Measurements from ENCODE around the gene ZBTB22.

Gene ZBTB22

DNA sequence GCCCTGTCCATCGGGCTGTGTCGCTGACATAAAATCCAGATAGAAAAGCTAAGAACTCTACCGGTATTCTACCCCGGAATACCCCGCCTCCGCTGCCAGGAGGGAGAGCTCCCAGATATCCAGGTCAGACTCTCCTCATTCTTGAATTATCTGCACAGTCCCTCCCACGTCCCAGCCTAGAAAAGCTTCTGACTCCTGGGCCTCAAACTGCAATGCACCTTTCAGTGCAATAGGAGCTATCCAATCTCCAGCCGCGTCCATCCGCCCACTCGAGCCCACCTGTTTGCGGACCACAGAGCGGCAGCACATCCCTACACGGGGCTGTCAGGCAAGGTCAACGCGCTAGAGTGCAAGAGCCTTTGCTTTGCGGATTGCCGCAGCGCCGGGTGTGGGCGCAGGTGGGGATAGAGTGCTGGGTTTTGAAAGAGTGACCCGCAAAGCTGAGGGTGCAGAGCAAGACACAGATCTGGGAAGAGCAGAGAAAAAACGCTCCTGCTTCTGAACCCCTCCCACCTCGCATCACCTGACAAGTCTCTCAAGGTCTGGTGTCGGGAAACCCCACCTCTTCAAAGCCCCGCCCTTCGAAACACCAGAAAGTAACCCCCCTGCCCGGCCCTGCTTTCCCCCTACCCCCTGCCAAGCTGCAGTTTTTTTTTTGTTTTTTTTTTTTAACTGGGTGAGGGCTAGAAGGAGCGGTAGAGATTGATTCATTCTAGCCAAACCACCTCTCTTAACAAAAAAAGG lies 5.0 kb downstream of the ZBTB22 start:
- peak overlapping the region; percentile 79 for H3K4me3 ChIP-seq (replicated peaks; ENCODE audit: low read depth, low read length)
- TF ChIP-seq, protein P1, sequence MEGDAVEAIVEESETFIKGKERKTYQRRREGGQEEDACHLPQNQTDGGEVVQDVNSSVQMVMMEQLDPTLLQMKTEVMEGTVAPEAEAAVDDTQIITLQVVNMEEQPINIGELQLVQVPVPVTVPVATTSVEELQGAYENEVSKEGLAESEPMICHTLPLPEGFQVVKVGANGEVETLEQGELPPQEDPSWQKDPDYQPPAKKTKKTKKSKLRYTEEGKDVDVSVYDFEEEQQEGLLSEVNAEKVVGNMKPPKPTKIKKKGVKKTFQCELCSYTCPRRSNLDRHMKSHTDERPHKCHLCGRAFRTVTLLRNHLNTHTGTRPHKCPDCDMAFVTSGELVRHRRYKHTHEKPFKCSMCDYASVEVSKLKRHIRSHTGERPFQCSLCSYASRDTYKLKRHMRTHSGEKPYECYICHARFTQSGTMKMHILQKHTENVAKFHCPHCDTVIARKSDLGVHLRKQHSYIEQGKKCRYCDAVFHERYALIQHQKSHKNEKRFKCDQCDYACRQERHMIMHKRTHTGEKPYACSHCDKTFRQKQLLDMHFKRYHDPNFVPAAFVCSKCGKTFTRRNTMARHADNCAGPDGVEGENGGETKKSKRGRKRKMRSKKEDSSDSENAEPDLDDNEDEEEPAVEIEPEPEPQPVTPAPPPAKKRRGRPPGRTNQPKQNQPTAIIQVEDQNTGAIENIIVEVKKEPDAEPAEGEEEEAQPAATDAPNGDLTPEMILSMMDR (IDR thresholded peaks at IDR 0.05; ENCODE audit: low read depth, low read length, missing control alignments), result no peak
- DNase-seq (ENCODE audit: extremely low read depth, low read depth), result no peak

DNA sequence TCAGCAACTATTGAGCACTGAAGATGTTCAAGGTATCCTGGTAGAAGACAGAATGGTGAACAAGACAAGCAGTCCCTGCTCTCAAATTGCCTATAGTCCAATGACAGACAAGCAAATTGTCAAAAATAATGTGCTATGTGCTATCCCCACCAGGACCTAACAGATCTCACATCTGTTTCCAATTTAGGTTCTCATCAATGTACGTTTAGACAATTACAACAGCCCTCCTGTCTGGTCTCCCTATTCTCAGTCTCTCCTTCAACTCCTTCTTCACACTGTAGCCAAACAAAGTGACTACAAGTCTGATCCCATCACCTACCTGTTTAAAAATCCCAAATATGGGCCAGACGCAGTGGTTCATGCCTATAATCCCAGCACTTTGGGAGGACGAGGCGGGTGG lies 11.2 kb downstream of the ZBTB22 start:
- no peak overlapping the region for H3K4me3 ChIP-seq (replicated peaks; ENCODE audit: low read depth, low read length)
- DNase-seq (ENCODE audit: extremely low read depth, low read depth), result no peak
- TF ChIP-seq, protein P1 (IDR thresholded peaks at IDR 0.05; ENCODE audit: low read depth, low read length, missing control alignments), result no peak

DNA sequence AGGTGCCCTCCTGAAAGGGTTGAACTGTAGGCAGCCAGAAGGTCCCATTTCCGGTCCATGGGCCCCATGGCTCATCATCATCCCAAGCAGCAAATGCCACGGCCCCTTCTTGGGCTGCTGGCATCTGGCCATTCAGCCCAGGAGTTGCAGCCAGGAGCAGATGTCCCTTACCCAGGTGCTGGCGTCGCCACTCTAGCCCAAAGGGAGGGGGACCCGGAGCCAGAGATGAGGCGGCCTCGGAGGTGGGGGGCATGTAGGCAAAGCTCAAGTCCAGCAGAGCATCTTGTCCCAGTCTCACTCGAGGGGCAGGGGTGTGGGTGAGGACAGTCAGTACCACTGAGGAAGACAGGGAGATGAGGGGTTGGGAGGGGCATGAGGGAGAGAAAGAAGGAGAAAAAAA lies 12.5 kb downstream of the ZBTB22 start:
- TF ChIP-seq, protein P1 (IDR thresholded peaks at IDR 0.05; ENCODE audit: low read depth, low read length, missing control alignments), result no peak
- no peak for DNase-seq (ENCODE audit: extremely low read depth, low read depth)
- H3K4me3 ChIP-seq (replicated peaks; ENCODE audit: low read depth, low read length), result no peak overlapping the region

DNA sequence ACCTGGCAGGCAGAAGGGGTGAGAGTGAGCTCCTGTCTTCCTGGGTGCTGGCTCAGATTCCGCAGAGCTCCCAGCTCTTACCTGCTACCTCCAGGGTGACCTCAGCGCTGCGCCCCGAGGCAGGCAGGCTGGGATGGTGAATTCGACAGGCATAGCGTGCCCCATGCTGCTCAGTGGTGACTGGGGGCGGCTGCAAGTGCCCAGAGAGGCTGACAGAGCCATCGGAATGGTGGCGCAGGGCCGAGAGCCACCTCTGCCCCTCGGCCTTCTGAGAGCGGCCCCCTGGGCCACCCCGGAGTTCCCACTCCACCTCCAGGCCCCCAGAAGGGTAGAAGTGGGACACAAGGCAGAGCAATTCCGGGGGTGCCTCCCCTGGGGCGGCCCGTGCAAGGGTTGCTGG lies 13.3 kb downstream of the ZBTB22 start:
- TF ChIP-seq, protein P1 (IDR thresholded peaks at IDR 0.05; ENCODE audit: low read depth, low read length, missing control alignments), result no peak
- no peak overlapping the region for H3K4me3 ChIP-seq (replicated peaks; ENCODE audit: low read depth, low read length)
- no peak for DNase-seq (ENCODE audit: extremely low read depth, low read depth)

DNA sequence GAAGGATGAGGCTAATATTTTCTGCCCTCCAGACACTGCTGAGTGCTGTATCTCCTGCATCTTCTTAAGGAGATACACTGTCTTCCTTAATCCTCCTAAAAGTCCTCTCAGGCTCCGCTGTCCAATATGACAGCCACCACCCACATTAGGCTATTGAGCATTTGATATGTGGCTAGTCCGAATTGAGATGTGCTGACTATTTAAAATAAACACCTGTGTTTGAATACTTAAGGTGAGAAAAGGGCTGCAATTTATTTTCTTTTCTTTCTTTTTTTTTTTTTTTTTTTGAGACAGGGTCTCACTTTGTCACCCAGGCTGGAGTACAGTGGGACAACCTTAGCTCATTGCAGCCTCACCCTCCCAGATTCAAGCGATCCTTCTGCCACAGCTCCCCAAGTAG lies 15.7 kb downstream of the ZBTB22 start:
- H3K4me3 ChIP-seq (replicated peaks; ENCODE audit: low read depth, low read length), result no peak overlapping the region
- no peak for DNase-seq (ENCODE audit: extremely low read depth, low read depth)
- TF ChIP-seq, protein P1 (IDR thresholded peaks at IDR 0.05; ENCODE audit: low read depth, low read length, missing control alignments), result no peak

DNA sequence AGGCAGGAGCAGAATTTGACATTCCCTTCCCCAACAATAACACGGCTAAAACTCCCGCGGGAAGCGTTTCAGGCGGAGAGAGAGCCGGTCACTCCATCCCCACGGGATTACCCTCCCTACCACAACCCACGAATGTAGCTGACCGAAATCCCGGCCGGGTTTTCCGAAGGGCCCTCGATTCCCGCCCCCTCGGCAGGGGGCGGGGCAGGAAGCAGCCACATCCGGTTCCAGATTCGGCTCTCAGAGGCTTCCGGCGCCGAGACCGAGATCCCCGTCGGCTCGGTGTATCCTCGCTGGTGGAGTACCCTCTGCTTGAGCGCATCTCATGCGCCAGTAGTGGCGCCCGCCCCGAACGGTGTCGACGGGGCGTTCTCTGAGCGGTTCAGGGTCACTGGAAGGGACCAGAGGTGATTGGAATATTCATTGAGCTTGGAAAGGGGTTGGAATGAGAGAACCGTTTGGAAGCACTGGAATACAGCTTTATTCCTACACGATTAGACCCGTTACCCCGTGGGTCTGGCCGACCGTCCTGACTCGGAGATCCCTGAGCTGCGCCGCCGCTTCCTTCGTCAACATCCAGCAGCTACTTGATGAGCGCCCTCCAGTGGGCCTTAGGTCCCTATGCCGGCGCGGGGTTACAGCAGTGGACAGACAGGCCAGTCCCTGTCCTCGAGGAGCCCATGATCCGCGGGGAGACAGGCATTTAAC lies 18.2 kb downstream of the ZBTB22 start:
- H3K4me3 ChIP-seq (replicated peaks; ENCODE audit: low read depth, low read length), result peak overlapping the region; percentile 76
- TF ChIP-seq, protein P1 (IDR thresholded peaks at IDR 0.05; ENCODE audit: low read depth, low read length, missing control alignments), result peak; percentile 78
- DNase-seq (ENCODE audit: extremely low read depth, low read depth), result no peak
